Smooth muscle cell (in vitro differentiated cells): ENCODE measurements around the gene MINDY4B. TPM values are rescaled to one million over a fixed set of nuclear protein-coding genes. Genes with fewer than 3 reads are reported as not detected.

ENCODE experiments used
- DNase-seq: peaks from one replicate; lab custom pipeline; 2025; ENCODE audit not compliant: unreplicated experiment; lab: John Stamatoyannopoulos, UW
- H2AFZ ChIP-seq: fragments of 200-600 bp; sonication (generic); 2 replicates; pipeline ENCODE4 v1.6.0; 2016; ENCODE audit warnings: antibody characterized with exemption, low read depth, mild to moderate bottlenecking
- H3F3A ChIP-seq: fragments of 200-600 bp; sonication (generic); 2 replicates; pipeline ENCODE4 v1.6.0; 2017; ENCODE audit warnings: antibody characterized with exemption, low read depth
- H3K27ac ChIP-seq: fragments of 200-600 bp; sonication (generic); 2 replicates; pipeline ENCODE4 v1.5.1; 2016; ENCODE audit warnings: low read depth, mild to moderate bottlenecking
- H3K27me3 ChIP-seq: fragments of 200-600 bp; sonication (generic); 2 replicates; pipeline ENCODE4 v1.6.1; 2016; ENCODE audit warnings: low read depth, mild to moderate bottlenecking
- H3K36me3 ChIP-seq: fragments of 200-600 bp; sonication (generic); 2 replicates; pipeline ENCODE4 v1.5.1; 2016; ENCODE audit warnings: low read depth
- H3K4me1 ChIP-seq: fragments of 200-600 bp; sonication (generic); 2 replicates; pipeline ENCODE4 v1.5.1; 2016; ENCODE audit warnings: low read depth
- H3K4me2 ChIP-seq: fragments of 200-600 bp; sonication (generic); 2 replicates; pipeline ENCODE4 v1.6.0; 2016; ENCODE audit warnings: mild to moderate bottlenecking
- H3K4me3 ChIP-seq: fragments of 200-600 bp; sonication (generic); 2 replicates; pipeline ENCODE4 v1.5.1; 2016; ENCODE audit warnings: mild to moderate bottlenecking
- H3K79me2 ChIP-seq: fragments of 200-600 bp; sonication (generic); 2 replicates; pipeline ENCODE4 v1.6.0; 2016; ENCODE audit warnings: low read depth, mild to moderate bottlenecking
- H3K9ac ChIP-seq: fragments of 200-600 bp; sonication (generic); 2 replicates; pipeline ENCODE4 v1.6.0; 2016; ENCODE audit warnings: low read depth
- H3K9me3 ChIP-seq: fragments of 200-600 bp; sonication (generic); replicated peaks from 2 replicates; pipeline ENCODE4 v1.5.1; 2016; ENCODE audit warnings: low read depth
- H4K20me1 ChIP-seq: fragments of 200-600 bp; sonication (generic); 2 replicates; pipeline ENCODE4 v1.6.0; 2016; ENCODE audit warnings: low read depth
- CTCF ChIP-seq: fragments of 200-600 bp; sonication (generic); IDR thresholded peaks from 2 replicates; pipeline ENCODE4 v1.5.1; 2017; ENCODE audit warnings: borderline replicate concordance, mild to moderate bottlenecking, antibody characterized with exemption; ENCODE audit not compliant: insufficient read depth, poor library complexity, severe bottlenecking
- WGBS: methylation state at CpG from one replicate; pipeline ENCODE4 v1.1.7; 2016; ENCODE audit warnings: low lambda C conversion rate; 5-methylcytosine and 5-hydroxymethylcytosine counted together
- polyA plus RNA-seq: library from polyadenylated mRNA; unstranded; fragments of >200 nt; fragmentation: Nextera tagmentation; extraction: Ambion mirVana; gene quantifications from 2 replicates; pipeline ENCODE4 v1.2.1, GENCODE V29; 2016
- total RNA-seq: library from RNA; depleted of rRNA; stranded (reverse); fragments of >200 nt; gene quantifications from 2 replicates; pipeline ENCODE4 v1.2.3, GENCODE V29; 2014

Gene MINDY4B
- total and polyA plus RNA-seq, 2 experiments from 2014 or later: not detected

DNA sequence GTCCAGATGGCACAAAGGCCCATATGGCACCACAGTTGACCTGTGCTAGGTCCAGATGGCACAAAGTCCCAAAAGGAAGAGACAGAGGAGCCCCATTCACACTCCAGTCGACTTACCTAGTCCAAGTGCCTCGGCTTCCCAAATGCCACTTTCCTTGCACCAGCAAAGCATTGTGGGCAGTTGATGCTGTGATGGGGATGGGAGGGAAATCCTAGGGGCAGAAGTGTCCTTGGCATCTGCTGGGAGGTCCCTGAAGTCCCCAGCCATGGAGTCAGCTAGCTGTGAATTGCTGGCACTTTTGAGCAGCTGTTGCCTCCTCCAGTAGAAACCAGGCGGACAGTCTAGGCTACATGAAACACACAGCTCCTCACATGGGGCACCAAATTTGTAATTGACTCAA is 82.0 kb downstream of the MINDY4B start:
- Histone ChIP-seq H3F3A (no peaks in the 10 kb centered on the region), H3K9ac (no peak overlapping the region), H4K20me1 (no peaks in the 10 kb centered on the region), H3K4me2 (no peak overlapping the region), H3K4me3 (no peak overlapping the region), H3K27ac (no peak overlapping the region), H3K36me3 (no peaks in the 10 kb centered on the region), H3K9me3 (no peaks in the 10 kb centered on the region), H3K27me3 (no peaks in the 10 kb centered on the region), H3K4me1 (no peaks in the 10 kb centered on the region), H2AFZ (no peak overlapping the region), H3K79me2 (no peaks in the 10 kb centered on the region)
- 96% methylated on average over 3 of the region's 3 CpGs for WGBS
- no peak for DNase-seq
- no peak for TF ChIP-seq CTCF

DNA sequence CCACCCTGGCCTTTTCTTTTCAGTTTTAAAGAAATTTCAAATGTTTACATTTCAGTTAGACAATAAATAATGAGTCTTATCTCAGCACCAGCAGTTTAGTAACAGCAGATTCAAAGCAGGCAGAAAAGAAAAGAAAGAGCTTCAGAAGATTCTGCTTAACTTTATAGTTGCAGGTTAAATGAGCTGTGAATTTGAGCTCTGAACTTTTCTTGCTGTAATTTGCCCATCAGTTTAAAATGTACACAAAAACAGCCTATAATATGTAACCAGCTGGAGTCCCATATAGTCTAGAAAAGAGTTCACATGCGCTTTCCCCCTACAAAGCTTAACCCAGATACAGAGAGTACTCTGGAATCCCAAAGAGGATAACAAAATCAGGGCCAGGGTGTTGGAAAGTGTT is 82.6 kb downstream of the MINDY4B start:
- no peak for TF ChIP-seq CTCF
- no peaks in the 10 kb centered on the region for H3K4me1 ChIP-seq
- no peaks in the 10 kb centered on the region for H3K9me3 ChIP-seq
- no peak overlapping the region for H3K4me3 ChIP-seq
- H3K27me3 ChIP-seq: no peaks in the 10 kb centered on the region
- no peaks in the 10 kb centered on the region for H3K36me3 ChIP-seq
- no peak overlapping the region for H3K4me2 ChIP-seq
- no peaks in the 10 kb centered on the region for H3K79me2 ChIP-seq
- 92% methylated on average over 1 of the region's 1 CpG for WGBS
- H3K9ac ChIP-seq: no peak overlapping the region
- no peak overlapping the region for H3K27ac ChIP-seq
- no peak for DNase-seq
- no peaks in the 10 kb centered on the region for H3F3A ChIP-seq
- no peaks in the 10 kb centered on the region for H4K20me1 ChIP-seq
- H2AFZ ChIP-seq: no peak overlapping the region

Other genes starting within 250 kb of the MINDY4B start
- gene ERICH6, start 201.5 kb downstream of the MINDY4B start, total RNA-seq: not detected in 2 replicates
- gene ERICH6, start 201.5 kb downstream of the MINDY4B start, polyA plus RNA-seq: 0.38 TPM in 1 of 2 replicates, not detected in the other
- gene SIAH2, start 142.3 kb downstream of the MINDY4B start, total RNA-seq: 38.1 and 43.9 TPM in 2 replicates
- gene SIAH2, start 142.3 kb downstream of the MINDY4B start, polyA plus RNA-seq: 44.9 and 45.8 TPM in 2 replicates
- not detected in 2 replicates for gene CLRN1, start 67.3 kb upstream of the MINDY4B start, total RNA-seq
- gene CLRN1, start 67.3 kb upstream of the MINDY4B start, polyA plus RNA-seq: not detected in 2 replicates
- 0.22 and 1.5 TPM in 2 replicates for gene MED12L, start 180.2 kb upstream of the MINDY4B start, total RNA-seq
- gene MED12L, start 180.2 kb upstream of the MINDY4B start, polyA plus RNA-seq: 0.26 and 0.93 TPM in 2 replicates